Measurements from ENCODE around the gene MTF1.

MTF1 gene

DNA sequence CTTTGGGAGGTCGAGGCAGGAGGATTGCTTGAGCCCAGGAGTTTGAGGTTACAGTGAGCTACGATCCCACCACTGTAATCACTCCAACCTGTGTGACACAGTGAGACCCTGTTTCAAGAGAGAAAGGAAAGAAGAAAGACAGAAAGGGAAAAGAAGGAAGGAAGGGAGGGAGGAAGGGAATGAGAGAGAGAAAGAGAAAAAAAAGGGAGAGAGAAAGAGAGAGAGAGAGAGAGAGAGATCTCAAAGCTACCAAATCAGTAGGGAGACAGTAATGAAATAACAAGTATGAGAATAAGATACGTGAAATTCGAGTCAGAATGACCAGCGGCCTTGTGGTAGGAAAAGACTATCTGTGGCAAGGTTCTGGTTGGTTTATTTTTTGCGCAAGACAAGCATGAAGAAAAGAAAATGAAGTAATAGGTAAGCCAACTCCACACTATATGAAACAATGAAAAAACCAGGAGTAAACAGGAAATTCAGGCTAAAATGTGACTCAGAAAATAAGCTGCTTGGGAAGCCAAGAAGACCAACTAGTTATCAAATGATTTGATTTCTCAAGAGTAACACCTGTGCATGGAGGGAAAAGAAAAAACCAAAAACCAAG, 8.9 kb downstream of the MTF1 start:
- Histone ChIP-seq H3K27ac (ENCODE audit: low read length) (no peak overlapping the region), H3K4me1 (ENCODE audit: control insufficient read depth, insufficient read depth, low read length) (no peaks in the 10 kb centered on the region), H3K4me3 (ENCODE audit: low read length in 2 of 2) (no peak overlapping the region), H3K36me3 (ENCODE audit: control insufficient read depth in 2 of 2, insufficient read depth in 2 of 2, low read length in 2 of 2) (peaks cover 8 to 14% of the 10 kb centered on the region in 2 donors), H3K9ac (ENCODE audit: low read length in 2 of 2) (no peak overlapping the region), H3K27me3 (ENCODE audit: control insufficient read depth in 1 of 2, insufficient read depth in 2 of 2, low read length in 2 of 2) (no peaks in the 10 kb centered on the region), H3K9me3 (ENCODE audit: control insufficient read depth in 2 of 2, low read length in 2 of 2) (no peaks in the 10 kb centered on the region)

DNA sequence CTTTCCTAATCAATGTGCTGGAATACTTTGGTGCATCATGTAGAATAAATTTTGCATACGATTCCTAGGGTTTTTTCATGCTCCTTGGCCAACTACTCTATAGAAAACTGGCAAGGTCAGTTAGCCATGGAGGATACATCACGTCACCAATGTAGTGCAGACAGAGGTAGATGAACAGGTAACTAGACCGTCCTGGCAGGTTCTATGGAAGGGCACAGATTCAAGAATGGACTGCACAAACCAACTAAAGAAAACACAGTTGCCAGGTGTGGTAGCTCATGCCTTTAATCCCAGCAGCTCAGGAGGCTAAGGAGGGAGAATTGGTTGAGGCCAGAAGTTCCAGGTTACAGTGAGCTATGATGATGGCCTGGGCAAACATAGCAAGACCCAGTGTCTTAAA, 9.9 kb downstream of the MTF1 start:
- H3K9me3 ChIP-seq (ENCODE audit: control insufficient read depth in 2 of 2, low read length in 2 of 2): no peaks in the 10 kb centered on the region
- no peaks in the 10 kb centered on the region for H3K4me1 ChIP-seq (ENCODE audit: control insufficient read depth, insufficient read depth, low read length)
- H3K9ac ChIP-seq (ENCODE audit: low read length in 2 of 2): no peak overlapping the region
- no peaks in the 10 kb centered on the region for H3K27me3 ChIP-seq (ENCODE audit: control insufficient read depth in 1 of 2, insufficient read depth in 2 of 2, low read length in 2 of 2)
- peaks cover 5 to 7% of the 10 kb centered on the region in 2 donors for H3K36me3 ChIP-seq (ENCODE audit: control insufficient read depth in 2 of 2, insufficient read depth in 2 of 2, low read length in 2 of 2)
- H3K4me3 ChIP-seq (ENCODE audit: low read length in 2 of 2): no peak overlapping the region
- H3K27ac ChIP-seq (ENCODE audit: low read length): no peak overlapping the region

DNA sequence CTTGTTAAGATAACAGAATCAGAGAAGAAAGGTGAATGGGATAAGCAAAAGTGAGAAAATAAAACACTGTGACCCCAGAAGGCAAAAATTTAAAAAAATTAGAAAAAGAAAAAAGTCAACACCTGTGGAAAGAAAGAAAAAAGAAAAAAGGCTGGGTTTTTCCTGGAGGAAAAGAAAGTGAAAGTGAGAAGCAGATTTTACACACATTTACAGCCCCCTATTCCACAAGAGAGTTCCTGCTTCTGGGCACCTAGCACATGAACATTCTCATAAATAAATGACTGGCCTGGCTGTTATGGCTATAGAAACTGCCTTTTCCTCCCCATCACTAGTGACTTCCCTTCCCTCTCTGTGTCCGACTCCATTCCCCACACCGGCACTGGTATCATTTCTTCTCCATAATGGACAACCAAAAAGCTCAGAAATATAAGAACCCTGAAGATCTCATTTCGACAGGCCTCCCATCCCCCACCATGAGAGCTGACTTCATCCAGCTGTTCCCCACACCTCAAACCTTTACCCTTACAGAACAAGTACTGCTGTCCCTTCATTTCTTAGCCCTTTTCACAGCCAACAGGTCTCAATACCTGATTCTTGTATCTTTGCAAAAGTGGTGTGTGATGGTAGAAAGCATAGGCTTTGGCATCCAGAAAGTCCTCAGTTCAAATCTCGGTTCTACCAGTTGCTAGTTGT, 12.6 kb downstream of the MTF1 start:
- H3K4me3 ChIP-seq (ENCODE audit: low read length in 2 of 2): no peak overlapping the region
- no peaks in the 10 kb centered on the region for H3K4me1 ChIP-seq (ENCODE audit: control insufficient read depth, insufficient read depth, low read length)
- no peaks in the 10 kb centered on the region for H3K27me3 ChIP-seq (ENCODE audit: control insufficient read depth in 1 of 2, insufficient read depth in 2 of 2, low read length in 2 of 2)
- peaks cover 3 to 5% of the 10 kb centered on the region in 2 donors for H3K36me3 ChIP-seq (ENCODE audit: control insufficient read depth in 2 of 2, insufficient read depth in 2 of 2, low read length in 2 of 2)
- no peak overlapping the region for H3K9ac ChIP-seq (ENCODE audit: low read length in 2 of 2)
- no peak overlapping the region for H3K27ac ChIP-seq (ENCODE audit: low read length)
- no peaks in the 10 kb centered on the region for H3K9me3 ChIP-seq (ENCODE audit: control insufficient read depth in 2 of 2, low read length in 2 of 2)

DNA sequence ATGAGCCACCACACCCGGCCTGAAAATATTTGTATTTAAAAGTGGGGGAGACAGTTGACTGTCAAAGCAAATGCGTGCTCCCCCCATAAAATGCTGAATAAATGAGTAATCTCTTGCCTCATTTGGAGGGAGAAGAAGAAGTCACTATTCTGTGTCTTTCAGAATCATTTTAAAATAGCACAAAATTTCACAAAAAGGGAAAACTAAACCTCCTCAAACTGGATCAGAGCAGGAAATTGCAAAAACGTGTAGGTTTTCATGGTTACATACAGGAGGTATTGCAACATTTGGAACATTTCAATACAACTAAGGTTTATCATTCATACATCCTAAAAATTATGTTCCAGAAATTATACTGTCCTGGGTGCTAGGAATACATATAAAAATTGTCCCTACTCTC, 13.6 kb downstream of the MTF1 start:
- Histone ChIP-seq H3K9me3 (ENCODE audit: control insufficient read depth in 2 of 2, low read length in 2 of 2) (no peaks in the 10 kb centered on the region), H3K4me1 (ENCODE audit: control insufficient read depth, insufficient read depth, low read length) (no peaks in the 10 kb centered on the region), H3K27ac (ENCODE audit: low read length) (no peak overlapping the region), H3K9ac (ENCODE audit: low read length in 2 of 2) (no peak overlapping the region), H3K4me3 (ENCODE audit: low read length in 2 of 2) (no peak overlapping the region), H3K36me3 (ENCODE audit: control insufficient read depth in 2 of 2, insufficient read depth in 2 of 2, low read length in 2 of 2) (peaks cover 3 to 9% of the 10 kb centered on the region in 2 donors), H3K27me3 (ENCODE audit: control insufficient read depth in 1 of 2, insufficient read depth in 2 of 2, low read length in 2 of 2) (no peaks in the 10 kb centered on the region)

DNA sequence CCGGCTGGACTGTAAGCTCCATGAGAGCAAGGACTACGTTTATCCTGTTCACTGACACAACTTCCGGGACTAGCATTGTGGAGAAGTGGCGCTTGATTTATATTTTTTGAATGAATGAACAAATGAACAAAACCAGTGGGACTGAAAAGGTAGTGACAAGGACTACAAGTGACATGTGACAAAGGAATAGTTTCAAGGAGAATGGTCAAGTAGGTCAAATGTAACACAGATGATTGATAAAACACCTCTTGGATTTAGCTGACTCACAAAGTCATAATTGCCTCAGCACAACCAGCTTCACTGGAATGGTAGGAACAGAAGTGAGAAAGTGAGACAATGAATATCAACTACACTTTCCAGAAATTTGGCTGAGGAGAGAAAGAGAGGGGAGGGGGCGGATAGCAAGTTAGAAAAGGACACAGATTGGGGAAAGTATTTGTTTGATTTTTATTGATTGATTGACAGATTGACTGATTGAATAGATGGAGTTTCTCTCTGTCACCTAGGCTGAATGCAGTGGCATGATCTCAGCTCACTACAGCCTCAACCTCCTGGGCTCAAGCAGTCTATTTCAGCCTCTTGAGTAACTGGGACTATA, 14.2 kb downstream of the MTF1 start:
- Histone ChIP-seq H3K4me1 (ENCODE audit: control insufficient read depth, insufficient read depth, low read length) (no peaks in the 10 kb centered on the region), H3K27ac (ENCODE audit: low read length) (no peak overlapping the region), H3K9me3 (ENCODE audit: control insufficient read depth in 2 of 2, low read length in 2 of 2) (no peaks in the 10 kb centered on the region), H3K4me3 (ENCODE audit: low read length in 2 of 2) (no peak overlapping the region), H3K36me3 (ENCODE audit: control insufficient read depth in 2 of 2, insufficient read depth in 2 of 2, low read length in 2 of 2) (peaks cover 3 to 9% of the 10 kb centered on the region in 2 donors), H3K9ac (ENCODE audit: low read length in 2 of 2) (no peak overlapping the region), H3K27me3 (ENCODE audit: control insufficient read depth in 1 of 2, insufficient read depth in 2 of 2, low read length in 2 of 2) (no peaks in the 10 kb centered on the region)

DNA sequence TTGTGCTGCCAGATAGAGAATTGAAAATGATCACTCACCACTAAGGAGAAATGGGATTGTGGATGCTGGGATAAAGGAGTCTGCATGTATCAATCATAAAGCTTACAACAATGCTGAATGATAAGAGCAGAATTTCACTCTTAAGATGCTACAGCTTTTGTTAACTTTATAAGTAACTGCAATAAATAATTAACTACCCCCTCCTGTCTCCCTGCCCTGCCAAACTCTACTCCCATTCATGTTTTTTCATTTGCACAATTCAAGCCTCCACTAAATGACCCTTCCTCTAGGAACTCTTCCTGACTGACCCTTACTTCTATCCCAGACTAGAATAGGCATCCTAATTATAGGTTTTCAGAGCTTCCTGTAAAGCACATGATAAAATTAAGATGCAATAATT, 14.9 kb downstream of the MTF1 start:
- Histone ChIP-seq H3K9ac (ENCODE audit: low read length in 2 of 2) (no peak overlapping the region), H3K4me3 (ENCODE audit: low read length in 2 of 2) (no peak overlapping the region), H3K36me3 (ENCODE audit: control insufficient read depth in 2 of 2, insufficient read depth in 2 of 2, low read length in 2 of 2) (peaks cover 7 to 13% of the 10 kb centered on the region in 2 donors), H3K27ac (ENCODE audit: low read length) (no peak overlapping the region), H3K27me3 (ENCODE audit: control insufficient read depth in 1 of 2, insufficient read depth in 2 of 2, low read length in 2 of 2) (no peaks in the 10 kb centered on the region), H3K4me1 (ENCODE audit: control insufficient read depth, insufficient read depth, low read length) (no peaks in the 10 kb centered on the region), H3K9me3 (ENCODE audit: control insufficient read depth in 2 of 2, low read length in 2 of 2) (no peaks in the 10 kb centered on the region)

DNA sequence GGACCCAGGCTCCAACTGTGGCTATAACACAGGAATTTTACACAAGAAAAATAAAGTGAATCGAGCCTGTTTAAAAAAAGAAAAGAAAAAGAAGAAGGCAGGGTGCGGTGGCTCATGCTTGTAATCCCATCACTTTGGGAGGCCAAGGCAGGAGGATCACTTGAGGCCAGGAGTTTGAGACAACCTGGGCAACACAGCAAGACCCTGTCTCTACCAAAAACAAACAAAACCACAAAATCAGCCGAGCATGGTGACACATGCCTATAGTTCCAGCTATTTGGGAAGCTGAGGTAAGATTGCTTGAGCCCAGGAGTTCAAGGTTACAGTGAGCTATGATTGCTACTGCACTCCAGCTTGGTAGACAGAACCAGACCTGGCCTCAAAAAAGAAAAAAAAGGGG, 17.7 kb downstream of the MTF1 start:
- Histone ChIP-seq H3K36me3 (ENCODE audit: control insufficient read depth in 2 of 2, insufficient read depth in 2 of 2, low read length in 2 of 2) (peaks cover 21 to 22% of the 10 kb centered on the region in 2 donors), H3K9me3 (ENCODE audit: control insufficient read depth in 2 of 2, low read length in 2 of 2) (no peaks in the 10 kb centered on the region), H3K4me3 (ENCODE audit: low read length in 2 of 2) (no peak overlapping the region), H3K4me1 (ENCODE audit: control insufficient read depth, insufficient read depth, low read length) (no peaks in the 10 kb centered on the region), H3K27me3 (ENCODE audit: control insufficient read depth in 1 of 2, insufficient read depth in 2 of 2, low read length in 2 of 2) (no peaks in the 10 kb centered on the region), H3K27ac (ENCODE audit: low read length) (no peak overlapping the region), H3K9ac (ENCODE audit: low read length in 2 of 2) (no peak overlapping the region)

DNA sequence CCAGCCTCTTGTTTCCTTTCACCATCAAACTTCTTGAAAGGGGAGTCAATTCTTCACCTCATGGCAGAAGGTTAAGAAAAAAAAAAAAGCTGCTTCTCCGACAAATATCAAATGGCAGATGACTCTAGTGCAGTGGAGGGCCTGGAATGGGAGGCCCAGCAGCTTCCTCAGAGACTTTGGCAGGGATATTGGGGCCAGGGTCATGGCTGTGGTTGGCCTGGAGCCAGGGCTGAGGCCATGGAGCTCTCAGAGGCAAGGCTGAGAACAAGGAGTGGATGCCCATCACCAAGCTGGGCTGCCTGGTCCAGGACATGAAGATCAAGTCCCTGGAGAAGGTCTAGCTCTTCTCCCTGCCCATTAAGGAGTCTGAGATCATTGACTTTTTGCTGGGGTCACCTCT, 18.7 kb downstream of the MTF1 start:
- Histone ChIP-seq H3K4me1 (ENCODE audit: control insufficient read depth, insufficient read depth, low read length) (no peaks in the 10 kb centered on the region), H3K9ac (ENCODE audit: low read length in 2 of 2) (no peak overlapping the region), H3K36me3 (ENCODE audit: control insufficient read depth in 2 of 2, insufficient read depth in 2 of 2, low read length in 2 of 2) (peaks cover 21 to 22% of the 10 kb centered on the region in 2 donors), H3K4me3 (ENCODE audit: low read length in 2 of 2) (no peak overlapping the region), H3K27ac (ENCODE audit: low read length) (no peak overlapping the region), H3K9me3 (ENCODE audit: control insufficient read depth in 2 of 2, low read length in 2 of 2) (no peaks in the 10 kb centered on the region), H3K27me3 (ENCODE audit: control insufficient read depth in 1 of 2, insufficient read depth in 2 of 2, low read length in 2 of 2) (no peaks in the 10 kb centered on the region)

DNA sequence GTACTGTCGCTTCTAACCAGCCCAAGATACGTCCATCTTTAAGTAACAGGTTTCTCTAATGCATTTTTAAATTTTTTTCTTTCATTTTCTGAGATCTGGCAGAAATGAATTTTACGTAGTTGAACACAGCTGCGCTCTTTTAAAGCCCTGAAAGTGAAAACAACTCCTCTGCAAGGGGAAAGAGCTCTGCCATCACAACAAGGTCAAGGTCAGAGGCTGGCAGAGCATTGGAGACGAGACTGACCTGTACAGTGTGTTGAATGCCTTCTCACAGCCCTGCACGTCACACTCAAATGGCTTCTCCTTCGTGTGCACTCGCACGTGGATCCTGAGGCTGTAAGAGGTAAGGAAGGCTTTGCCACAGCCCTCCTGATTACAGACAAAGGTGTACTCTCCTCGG, 19.7 kb downstream of the MTF1 start:
- H3K4me1 ChIP-seq (ENCODE audit: control insufficient read depth, insufficient read depth, low read length): no peaks in the 10 kb centered on the region
- H3K36me3 ChIP-seq (ENCODE audit: control insufficient read depth in 2 of 2, insufficient read depth in 2 of 2, low read length in 2 of 2): peaks cover 30 to 31% of the 10 kb centered on the region in 2 donors
- no peak overlapping the region for H3K9ac ChIP-seq (ENCODE audit: low read length in 2 of 2)
- H3K4me3 ChIP-seq (ENCODE audit: low read length in 2 of 2): no peak overlapping the region
- no peaks in the 10 kb centered on the region for H3K27me3 ChIP-seq (ENCODE audit: control insufficient read depth in 1 of 2, insufficient read depth in 2 of 2, low read length in 2 of 2)
- no peak overlapping the region for H3K27ac ChIP-seq (ENCODE audit: low read length)
- H3K9me3 ChIP-seq (ENCODE audit: control insufficient read depth in 2 of 2, low read length in 2 of 2): no peaks in the 10 kb centered on the region

DNA sequence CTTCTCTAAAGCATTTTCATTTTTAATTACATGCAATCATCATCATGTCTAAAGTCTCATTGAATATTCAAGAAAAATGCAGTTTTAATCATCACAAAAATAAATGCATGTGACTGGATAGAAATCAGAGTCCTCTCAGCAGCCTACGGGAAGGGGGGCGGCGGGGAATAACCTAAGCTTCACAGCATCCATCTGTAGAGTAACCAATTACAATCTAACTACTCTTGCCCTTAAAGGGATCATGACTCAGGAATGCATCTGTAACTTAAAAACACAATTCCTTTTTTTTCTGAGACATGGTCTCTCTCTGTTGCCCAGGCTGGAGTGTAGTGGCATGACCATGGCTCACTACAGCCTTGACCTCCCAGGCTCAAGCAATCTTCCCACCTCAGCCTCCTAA, 22.6 kb downstream of the MTF1 start:
- Histone ChIP-seq H3K4me1 (ENCODE audit: control insufficient read depth, insufficient read depth, low read length) (no peaks in the 10 kb centered on the region), H3K4me3 (ENCODE audit: low read length in 2 of 2) (no peak overlapping the region), H3K36me3 (ENCODE audit: control insufficient read depth in 2 of 2, insufficient read depth in 2 of 2, low read length in 2 of 2) (peaks cover 47 to 48% of the 10 kb centered on the region in 2 donors), H3K27me3 (ENCODE audit: control insufficient read depth in 1 of 2, insufficient read depth in 2 of 2, low read length in 2 of 2) (no peaks in the 10 kb centered on the region), H3K27ac (ENCODE audit: low read length) (no peak overlapping the region), H3K9ac (ENCODE audit: low read length in 2 of 2) (no peak overlapping the region), H3K9me3 (ENCODE audit: control insufficient read depth in 2 of 2, low read length in 2 of 2) (no peaks in the 10 kb centered on the region)

DNA sequence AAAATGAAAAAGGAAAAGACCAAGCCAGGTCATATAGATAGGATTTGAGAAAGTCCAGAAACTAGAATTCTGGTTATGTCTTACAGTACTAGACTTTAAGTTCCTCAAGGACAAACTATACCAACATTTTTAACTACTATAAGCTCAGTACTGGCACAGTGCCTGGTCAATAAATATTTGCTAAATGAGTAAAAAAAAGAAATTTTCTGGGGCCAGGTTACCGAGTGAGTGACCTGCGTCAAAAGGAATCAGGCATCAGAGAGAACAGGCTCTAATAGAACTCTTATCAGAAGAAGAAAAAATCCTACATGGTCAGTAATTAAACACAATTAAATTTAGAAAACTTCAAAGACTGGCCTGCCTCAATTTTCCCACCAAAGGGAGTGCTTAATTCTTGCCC, 27.6 kb downstream of the MTF1 start:
- no peak overlapping the region for H3K9ac ChIP-seq (ENCODE audit: low read length in 2 of 2)

More for the DNA sequence above, 27.6 kb downstream of the MTF1 start:
- Histone ChIP-seq H3K9me3 (ENCODE audit: control insufficient read depth in 2 of 2, low read length in 2 of 2) (no peaks in the 10 kb centered on the region), H3K4me1 (ENCODE audit: control insufficient read depth, insufficient read depth, low read length) (no peaks in the 10 kb centered on the region), H3K27me3 (ENCODE audit: control insufficient read depth in 1 of 2, insufficient read depth in 2 of 2, low read length in 2 of 2) (no peaks in the 10 kb centered on the region), H3K4me3 (ENCODE audit: low read length in 2 of 2) (no peak overlapping the region), H3K36me3 (ENCODE audit: control insufficient read depth in 2 of 2, insufficient read depth in 2 of 2, low read length in 2 of 2) (peaks cover 39 to 41% of the 10 kb centered on the region in 2 donors), H3K27ac (ENCODE audit: low read length) (no peak overlapping the region)

All from stomach smooth muscle (tissue), 2 donors.